Neutrophil (primary cell): ENCODE results near the gene IFT122.
"Not testable (repeated sequence)": the region's sequence is repeated elsewhere in the genome, so short reads cannot be mapped to it uniquely, and the experiment has no call there.

ENCODE experiments used
- H3K27ac ChIP-seq: fragments of 200-600 bp; sonication (generic); 2 replicates; pipeline ENCODE4 v1.5.1; 2016; ENCODE audit warnings: mild to moderate bottlenecking, moderate library complexity
- H3K27me3 ChIP-seq: fragments of 200-600 bp; sonication (generic); 2 replicates; pipeline ENCODE4 v1.6.0; 2016; ENCODE audit warnings: mild to moderate bottlenecking
- H3K36me3 ChIP-seq: fragments of 200-600 bp; sonication (generic); 2 replicates; pipeline ENCODE4 v1.5.1; 2017
- H3K4me1 ChIP-seq, 2 experiments: fragments of 200-600 bp in 1 of 2; sonication (generic) in 1 of 2; 1 replicate in 1 of 2; 2 replicates in 1 of 2; pipeline versions ENCODE4 v1.5.1 to v1.6.1; 2013 to 2016; ENCODE audit warnings: low read depth in 1 of 2, low read length in 1 of 2, mild to moderate bottlenecking in 1 of 2, moderate library complexity in 1 of 2; ENCODE audit not compliant: control insufficient read depth in 1 of 2, insufficient read depth in 1 of 2
- H3K4me3 ChIP-seq, 2 experiments: fragments of 200-600 bp in 1 of 2; sonication (generic) in 1 of 2; 1 replicate in 1 of 2; 2 replicates in 1 of 2; pipeline ENCODE4 v1.5.1; 2013 to 2016; ENCODE audit warnings: low read depth in 1 of 2, low read length in 1 of 2, mild to moderate bottlenecking in 1 of 2, moderate library complexity in 1 of 2
- H3K9me3 ChIP-seq: fragments of 200-600 bp; sonication (generic); 2 replicates; pipeline ENCODE4 v1.5.1; 2016
- CTCF ChIP-seq: fragments of 200-600 bp; sonication (generic); IDR thresholded peaks from 2 replicates; pipeline ENCODE4 v1.5.1; 2016; ENCODE audit warnings: antibody characterized with exemption

Gene IFT122

GRCh38 chr3:129490273-129490675 lies 50.2 kb downstream of the IFT122 start:
- peak; percentile 87 for TF ChIP-seq CTCF
- Histone ChIP-seq H3K36me3 (peaks cover 36% of the 10 kb centered on the region), H3K4me3 (no peak overlapping the region), H3K27me3 (no peaks in the 10 kb centered on the region), H3K27ac (peak overlapping the region; percentile 31), H3K9me3 (no peaks in the 10 kb centered on the region), H3K4me1 (no peaks in the 10 kb centered on the region)

GRCh38 chr3:129491077-129491476 lies 51.1 kb downstream of the IFT122 start:
- not testable (repeated sequence) for H3K27me3 ChIP-seq, H3K9me3 ChIP-seq, H3K4me1 ChIP-seq, H3K27ac ChIP-seq, H3K4me3 ChIP-seq
- peaks cover 33% of the 10 kb centered on the region for H3K36me3 ChIP-seq

GRCh38 chr3:129491794-129492193 lies 51.8 kb downstream of the IFT122 start:
- Histone ChIP-seq H3K4me1 (no peaks in the 10 kb centered on the region), H3K36me3 (peaks cover 39% of the 10 kb centered on the region), H3K27ac (no peak overlapping the region), H3K27me3 (no peaks in the 10 kb centered on the region), H3K9me3 (no peaks in the 10 kb centered on the region), H3K4me3 (no peak overlapping the region)
- no peak for TF ChIP-seq CTCF

- no peak for TF ChIP-seq CTCF
- H3K4me1 ChIP-seq: no peaks in the 10 kb centered on the region
- H3K4me3 ChIP-seq: no peak overlapping the region
- no peak overlapping the region for H3K27ac ChIP-seq
- H3K36me3 ChIP-seq: peaks cover 38% of the 10 kb centered on the region
- H3K9me3 ChIP-seq: no peaks in the 10 kb centered on the region
- H3K27me3 ChIP-seq: no peaks in the 10 kb centered on the region
Observed at GRCh38 chr3:129492691-129493090, 52.7 kb downstream of the IFT122 start.

GRCh38 chr3:129493206-129493605 lies 53.2 kb downstream of the IFT122 start:
- Histone ChIP-seq H3K27me3 (no peaks in the 10 kb centered on the region), H3K9me3 (no peaks in the 10 kb centered on the region), H3K36me3 (peaks cover 38% of the 10 kb centered on the region), H3K4me3 (no peak overlapping the region), H3K27ac (no peak overlapping the region), H3K4me1 (no peaks in the 10 kb centered on the region)
- no peak for TF ChIP-seq CTCF

- H3K9me3 ChIP-seq, H3K4me1 ChIP-seq, H3K4me3 ChIP-seq, H3K27ac ChIP-seq, H3K27me3 ChIP-seq: not testable (repeated sequence)
- H3K36me3 ChIP-seq: peaks cover 38% of the 10 kb centered on the region
Observed at GRCh38 chr3:129494499-129494898, 54.5 kb downstream of the IFT122 start.

GRCh38 chr3:129495006-129495639 lies 55.1 kb downstream of the IFT122 start:
- H3K36me3 ChIP-seq: peaks cover 42% of the 10 kb centered on the region
- not testable (repeated sequence) for H3K27ac ChIP-seq, H3K9me3 ChIP-seq, H3K4me1 ChIP-seq, H3K4me3 ChIP-seq, H3K27me3 ChIP-seq

GRCh38 chr3:129497876-129498275 lies 57.9 kb downstream of the IFT122 start:
- not testable (repeated sequence) for H3K4me1 ChIP-seq, H3K27me3 ChIP-seq, H3K9me3 ChIP-seq, H3K27ac ChIP-seq, H3K4me3 ChIP-seq
- H3K36me3 ChIP-seq: peaks cover 58% of the 10 kb centered on the region

- not testable (repeated sequence) for H3K4me1 ChIP-seq, H3K27me3 ChIP-seq, H3K4me3 ChIP-seq, H3K27ac ChIP-seq, H3K9me3 ChIP-seq
- H3K36me3 ChIP-seq: peaks cover 59% of the 10 kb centered on the region
Observed at GRCh38 chr3:129498603-129499488, 58.8 kb downstream of the IFT122 start.
